Gastroesophageal sphincter (tissue), 4 donors: ENCODE results near the gene GALNT5. TPM values are rescaled to one million over a fixed set of nuclear protein-coding genes. Genes with fewer than 3 reads are reported as not detected.

Experiments
- ATAC-seq: fragments of 150-250 bp; one replicate; pipeline ENCODE4 v1.9.1; 2016; ENCODE audit warnings: mild to moderate bottlenecking, moderate library complexity
- H3K27ac ChIP-seq, 4 donors: fragments of 200-600 bp; sonication (generic) in 3 of 4; 1 replicate in 3 of 4; 2 replicates in 1 of 4; pipeline ENCODE4 v1.5.1; 2016 to 2019
- H3K27me3 ChIP-seq: fragments of 200-600 bp; sonication (generic); one replicate; pipeline ENCODE4 v1.5.1; 2019
- H3K36me3 ChIP-seq, 2 donors: fragments of 200-600 bp; sonication (generic); one replicate each; pipeline ENCODE4 v1.5.1; 2019; ENCODE audit warnings: control low read depth in 1 of 2
- H3K4me1 ChIP-seq, 3 donors: fragments of 200-600 bp; sonication (generic); 1 replicate in 2 of 3; 2 replicates in 1 of 3; pipeline ENCODE4 v1.5.1; 2016 to 2019; ENCODE audit warnings: control low read depth in 2 of 3
- H3K4me3 ChIP-seq, 2 donors: fragments of 200-600 bp; sonication (generic); one replicate each; pipeline ENCODE4 v1.5.1; 2019; ENCODE audit warnings: mild to moderate bottlenecking in 1 of 2, moderate library complexity in 1 of 2
- H3K9me3 ChIP-seq, 3 donors: fragments of 200-600 bp; sonication (generic); one replicate each; pipeline ENCODE4 v1.5.1; 2017 to 2019; ENCODE audit warnings: control low read depth in 2 of 3
- CTCF ChIP-seq, 4 experiments: fragments of 200-600 bp in 2 of 4; fragments of 450-650 bp in 2 of 4; sonication (generic) in 1 of 4; IDR thresholded peaks; one replicate each; pipeline ENCODE4 v1.5.1; 2017 to 2019; ENCODE audit warnings: antibody characterized with exemption in 4 of 4, mild to moderate bottlenecking in 2 of 4, moderate library complexity in 2 of 4
- EP300 ChIP-seq: sonication (generic); formaldehyde crosslinking; IDR thresholded peaks from one replicate; pipeline ENCODE4 v1.6.1; 2017; ENCODE audit warnings: antibody characterized with exemption, mild to moderate bottlenecking
- POLR2A ChIP-seq, 2 donors: fragments of 450-650 bp; IDR thresholded peaks; one replicate each; pipeline ENCODE4 v1.6.1; 2017; ENCODE audit warnings: antibody characterized with exemption in 2 of 2, mild to moderate bottlenecking in 2 of 2, moderate library complexity in 1 of 2
- POLR2AphosphoS5 ChIP-seq: sonication (generic); formaldehyde crosslinking; IDR thresholded peaks from one replicate; pipeline ENCODE4 v1.6.1; 2017; ENCODE audit warnings: antibody characterized with exemption
- WGBS, 2 donors: methylation state at CpG; one replicate each; pipeline ENCODE4 v1.1.5; 2018; ENCODE audit warnings: low coverage in 1 of 2; 5-methylcytosine and 5-hydroxymethylcytosine counted together
- total RNA-seq, 4 donors: library from RNA; depleted of rRNA; stranded (reverse); fragments of >200 nt; gene quantifications; one replicate each; pipeline ENCODE4 v1.1.0, GENCODE V29; 2016

GALNT5 gene
- total RNA-seq, 4 donors from 2014 or later = under 0.01 to 0.89 (median 0.24) TPM

- ATAC-seq = no peak
- no peaks in the 10 kb centered on the region for H3K4me1 ChIP-seq
- no peak overlapping the region for H3K27ac ChIP-seq
- WGBS, 2 donors = 13 to 15% methylated on average over 1 to 3 of the region's 3 CpGs
- no peak for TF ChIP-seq POLR2A (IDR thresholded peaks at IDR 0.05)
- TF ChIP-seq CTCF (IDR thresholded peaks at IDR 0.05) = no peak
- no peak for TF ChIP-seq POLR2AphosphoS5
- no peak for TF ChIP-seq EP300
- no peaks in the 10 kb centered on the region for H3K36me3 ChIP-seq
- peaks cover 9% of the 10 kb centered on the region for H3K27me3 ChIP-seq
- H3K4me3 ChIP-seq = no peak overlapping the region
- no peaks in the 10 kb centered on the region for H3K9me3 ChIP-seq
These were observed 47.6 kb downstream of the GALNT5 start for GRCh38 chr2:157304811-157305722.

GRCh38 chr2:157305723-157306110 lies 48.2 kb downstream of the GALNT5 start:
- TF ChIP-seq CTCF (IDR thresholded peaks at IDR 0.05) = no peak
- TF ChIP-seq POLR2AphosphoS5 = no peak
- Histone ChIP-seq H3K9me3 (no peaks in the 10 kb centered on the region), H3K27ac (no peak overlapping the region), H3K4me3 (no peak overlapping the region), H3K4me1 (no peaks in the 10 kb centered on the region), H3K36me3 (no peaks in the 10 kb centered on the region), H3K27me3 (peaks cover 9% of the 10 kb centered on the region)
- no peak for ATAC-seq
- WGBS, 2 donors = 70 to 88% methylated on average over 4 of the region's 4 CpGs

GRCh38 chr2:157307021-157307420 lies 49.5 kb downstream of the GALNT5 start:
- no peak overlapping the region for H3K27ac ChIP-seq
- WGBS, 2 donors = 67 to 100% methylated on average over 1 of the region's 1 CpG
- H3K36me3 ChIP-seq = no peaks in the 10 kb centered on the region
- no peaks in the 10 kb centered on the region for H3K4me1 ChIP-seq
- H3K4me3 ChIP-seq = no peak overlapping the region
- no peak for ATAC-seq
- no peak for TF ChIP-seq POLR2AphosphoS5
- TF ChIP-seq EP300 = no peak
- no peak for TF ChIP-seq CTCF (IDR thresholded peaks at IDR 0.05)
- TF ChIP-seq POLR2A (IDR thresholded peaks at IDR 0.05) = no peak
- no peaks in the 10 kb centered on the region for H3K9me3 ChIP-seq
- H3K27me3 ChIP-seq = peaks cover 9% of the 10 kb centered on the region

- TF ChIP-seq POLR2AphosphoS5 = no peak
- TF ChIP-seq CTCF (IDR thresholded peaks at IDR 0.05) = no peak
- no peak for TF ChIP-seq EP300
- TF ChIP-seq POLR2A (IDR thresholded peaks at IDR 0.05) = no peak
- H3K27me3 ChIP-seq = no peaks in the 10 kb centered on the region
- ATAC-seq = no peak
- WGBS, 2 donors = 84 to 90% methylated on average over 2 of the region's 2 CpGs
- no peaks in the 10 kb centered on the region for H3K9me3 ChIP-seq
- H3K4me1 ChIP-seq = no peaks in the 10 kb centered on the region
- H3K27ac ChIP-seq = no peak overlapping the region
- H3K36me3 ChIP-seq = no peaks in the 10 kb centered on the region
- H3K4me3 ChIP-seq = no peak overlapping the region
These were observed 52.4 kb downstream of the GALNT5 start for GRCh38 chr2:157309878-157310277.

- ATAC-seq = no peak
- Histone ChIP-seq H3K9me3 (no peaks in the 10 kb centered on the region), H3K36me3 (no peaks in the 10 kb centered on the region), H3K27ac (no peak overlapping the region), H3K4me1 (no peaks in the 10 kb centered on the region), H3K27me3 (no peaks in the 10 kb centered on the region), H3K4me3 (no peak overlapping the region)
- WGBS, 2 donors = 69 to 80% methylated on average over 1 of the region's 1 CpG
- TF ChIP-seq POLR2AphosphoS5 (no peak), EP300 (no peak), POLR2A (IDR thresholded peaks at IDR 0.05) (no peak), CTCF (IDR thresholded peaks at IDR 0.05) (no peak)
These were observed 54.2 kb downstream of the GALNT5 start for GRCh38 chr2:157311706-157312105.
